ENCODE data around the gene CAND1. TPM values are rescaled to one million over a fixed set of nuclear protein-coding genes. Genes with fewer than 3 reads are reported as not detected.

CAND1 gene
- total and polyA plus RNA-seq, 8 donors: 117 to 188 (median 175) TPM

GRCh38 chr12:67284561-67284960, 15.4 kb downstream of the CAND1 start:
- Histone ChIP-seq H3K27ac (no peak overlapping the region), H3K27me3 (no peaks in the 10 kb centered on the region), H3K36me3 (peaks cover 0 to 27% of the 10 kb centered on the region in 2 donors), H3K4me3 (no peak overlapping the region), H3K9me3 (no peaks in the 10 kb centered on the region), H3K4me1 (no peaks in the 10 kb centered on the region)
- no peak for TF ChIP-seq CTCF (IDR thresholded peaks at IDR 0.05)
- DNase-seq: no peak
- ATAC-seq: no peak
- intact Hi-C loops (cut with DNase I): no loop called here

GRCh38 chr12:67286257-67286656, 17.1 kb downstream of the CAND1 start:
- ATAC-seq (no peak), DNase-seq (no peak)
- TF ChIP-seq CTCF (IDR thresholded peaks at IDR 0.05): no peak
- peaks cover 0 to 27% of the 10 kb centered on the region in 2 donors for H3K36me3 ChIP-seq
- no peak overlapping the region for H3K4me3 ChIP-seq
- H3K27ac ChIP-seq: no peak overlapping the region
- no peaks in the 10 kb centered on the region for H3K4me1 ChIP-seq
- no peaks in the 10 kb centered on the region for H3K27me3 ChIP-seq
- intact Hi-C loops (cut with DNase I): no loop called here
- H3K9me3 ChIP-seq: no peaks in the 10 kb centered on the region

- DNase-seq (no peak), ATAC-seq (no peak)
- no peak for TF ChIP-seq CTCF (IDR thresholded peaks at IDR 0.05)
- intact Hi-C loops (cut with DNase I): no loop called here
- Histone ChIP-seq H3K27ac (no peak overlapping the region), H3K36me3 (peaks cover 0 to 23% of the 10 kb centered on the region in 2 donors), H3K9me3 (no peaks in the 10 kb centered on the region), H3K4me1 (no peaks in the 10 kb centered on the region), H3K4me3 (no peak overlapping the region), H3K27me3 (no peaks in the 10 kb centered on the region)
Measured at GRCh38 chr12:67287311-67287710, 18.2 kb downstream of the CAND1 start.

GRCh38 chr12:67288561-67288960, 19.4 kb downstream of the CAND1 start:
- Histone ChIP-seq H3K4me3 (no peak overlapping the region), H3K9me3 (no peaks in the 10 kb centered on the region), H3K27ac (no peak overlapping the region), H3K36me3 (peaks cover 0 to 16% of the 10 kb centered on the region in 2 donors), H3K27me3 (no peaks in the 10 kb centered on the region), H3K4me1 (no peaks in the 10 kb centered on the region)
- no peak for TF ChIP-seq CTCF (IDR thresholded peaks at IDR 0.05)
- intact Hi-C loops (cut with DNase I): no loop called here
- no peak for DNase-seq
- ATAC-seq: peak; percentile 40

GRCh38 chr12:67290378-67290777, 21.2 kb downstream of the CAND1 start:
- no peak for DNase-seq
- Histone ChIP-seq H3K27me3 (no peaks in the 10 kb centered on the region), H3K9me3 (no peaks in the 10 kb centered on the region), H3K27ac (no peak overlapping the region), H3K4me1 (no peaks in the 10 kb centered on the region), H3K36me3 (peaks cover 0 to 23% of the 10 kb centered on the region in 2 donors), H3K4me3 (no peak overlapping the region)
- intact Hi-C loops (cut with DNase I): no loop called here
- TF ChIP-seq CTCF (IDR thresholded peaks at IDR 0.05): no peak
- no peak for ATAC-seq
